K562 (cell line): Measurements from ENCODE around the gene HDAC1. TPM values are rescaled to one million over a fixed set of nuclear protein-coding genes. Genes with fewer than 3 reads are reported as not detected.

Experiments
- ATF2 ChIP-seq: sonication (generic); formaldehyde crosslinking; IDR thresholded peaks from 2 replicates; pipeline ENCODE4 v1.8.1; 2022; ENCODE audit warnings: missing genetic modification reagents
- CBX8 ChIP-seq: fragments of 200-600 bp; sonication (generic); IDR thresholded peaks from 2 replicates; pipeline ENCODE4 v1.6.1; 2012; ENCODE audit warnings: borderline replicate concordance, mixed run types, low read depth, mild to moderate bottlenecking, moderate library complexity, mixed read lengths, low read length, control low read depth, inconsistent platforms; ENCODE audit not compliant: poor library complexity, severe bottlenecking; ENCODE audit errors: extremely low read depth
- CXXC5 ChIP-seq: fragments of 250-450 bp; sonication (Bioruptor Pico); IDR thresholded peaks from 2 replicates; pipeline ENCODE4 v1.8.0; 2022; ENCODE audit warnings: inconsistent platforms, mild to moderate bottlenecking, moderate library complexity
- KAT7 ChIP-seq: sonication (generic); formaldehyde crosslinking; IDR thresholded peaks from 2 replicates; pipeline ENCODE4 v1.8.0; 2022; ENCODE audit warnings: missing genetic modification reagents, mild to moderate bottlenecking, borderline replicate concordance
- KDM1A ChIP-seq, 2 experiments: fragments of 450-650 bp; IDR thresholded peaks; 2 replicates each; pipeline ENCODE4 v1.6.1; 2016; ENCODE audit warnings: mild to moderate bottlenecking in 2 of 2
- KLF13 ChIP-seq: fragments of 450-650 bp; IDR thresholded peaks from 2 replicates; pipeline ENCODE4 v1.6.1; 2016; ENCODE audit warnings: missing genetic modification characterization, low read depth, mild to moderate bottlenecking, missing compliant biosample characterization, moderate library complexity, borderline replicate concordance
- MAX ChIP-seq: sonication (generic); formaldehyde crosslinking; IDR thresholded peaks from 2 replicates; pipeline ENCODE4 v1.9.0; 2022; ENCODE audit warnings: mild to moderate bottlenecking, missing genetic modification reagents
- PHF8 ChIP-seq: fragments of 200-600 bp; sonication (generic); IDR thresholded peaks from 2 replicates; pipeline ENCODE4 v1.6.1; 2012; ENCODE audit warnings: mixed run types, mild to moderate bottlenecking, inconsistent platforms, low read length, moderate library complexity, borderline replicate concordance
- SMAD1 ChIP-seq: fragments of 150-350 bp; IDR thresholded peaks from 2 replicates; pipeline ENCODE4 v1.6.1; 2014; ENCODE audit warnings: low read length, low read depth; ENCODE audit not compliant: partially characterized antibody
- TFE3 ChIP-seq: fragments of 450-650 bp; formaldehyde crosslinking; IDR thresholded peaks from 2 replicates; pipeline ENCODE4 v1.4.0; 2020; ENCODE audit warnings: mild to moderate bottlenecking, mixed read lengths
- ZNF217 ChIP-seq: sonication (generic); formaldehyde crosslinking; IDR thresholded peaks from 2 replicates; pipeline ENCODE4 v1.8.0; 2022; ENCODE audit warnings: mild to moderate bottlenecking, missing genetic modification reagents
- ZNF224 ChIP-seq: sonication (generic); formaldehyde crosslinking; IDR thresholded peaks from 2 replicates; pipeline ENCODE4 v1.8.0; 2022; ENCODE audit warnings: mild to moderate bottlenecking, missing genetic modification reagents
- ZNF324 ChIP-seq: fragments of 250-450 bp; sonication (Bioruptor Pico); IDR thresholded peaks from 2 replicates; pipeline ENCODE4 v1.4.0; 2020; ENCODE audit warnings: mild to moderate bottlenecking
- ZNF592 ChIP-seq: fragments of 450-650 bp; IDR thresholded peaks from 2 replicates; pipeline ENCODE4 v1.6.1; 2017; ENCODE audit warnings: antibody characterized with exemption, mild to moderate bottlenecking
- ZNF639 ChIP-seq, 2 experiments: fragments of 200-800 bp in 1 of 2; sonication (Bioruptor generic) in 1 of 2; sonication (generic) in 1 of 2; formaldehyde crosslinking in 1 of 2; IDR thresholded peaks in 1 of 2; conservative IDR thresholded peaks in 1 of 2; 2 replicates each; pipeline versions ENCODE4 v1.5.0 to v1.6.1; 2016 to 2020; ENCODE audit warnings: missing compliant biosample characterization in 1 of 2, missing genetic modification characterization in 1 of 2, missing genetic modification reagents in 1 of 2
- polyA plus RNA-seq, 8 experiments: library from polyadenylated mRNA; depleted of rRNA in 4 of 8; stranded (reverse) in 5 of 8; unstranded in 3 of 8; fragments of >200 nt; fragmentation: Nextera tagmentation in 2 of 8; fragmentation: Illumina TruSeq in 1 of 8; extraction: Ambion mirVana in 2 of 8; extraction: Trizol in 1 of 8; gene quantifications; 2 replicates each; pipeline versions ENCODE4 v1.2.1 to v1.2.3, GENCODE V29; 2011 to 2014; ENCODE audit warnings: inconsistent platforms in 1 of 8, missing spikeins in 1 of 8
- total RNA-seq, 7 experiments: library from RNA; depleted of rRNA in 6 of 7; stranded (reverse); fragments of >200 nt in 6 of 7; fragmentation: Illumina TruSeq in 2 of 7; extraction: Trizol in 2 of 7; gene quantifications; 2 replicates each; pipeline versions ENCODE4 v1.2.1 to v1.2.3, GENCODE V29; 2011 to 2021; ENCODE audit warnings: low replicate concordance in 1 of 7

Gene HDAC1
- total and polyA plus RNA-seq, 9 of the 15 experiments (the other 6 are each of a cell fraction or from before 2014, with no cell fraction given) = 169 to 384 (median 193) TPM

GRCh38 chr1:32291708-32292538 is at the start of gene HDAC1 (continued):
- TF ChIP-seq ZNF592 = peak; percentile 96
- peak; percentile 99 for TF ChIP-seq KAT7 (CRISPR knock-in tag)
- TF ChIP-seq ATF2 (CRISPR knock-in tag) = no peak; the same call in 1 of the 2 replicates
- TF ChIP-seq ZNF324 = 0 out of 2 replicates have a peak, but pooled peaks have one; percentile 10
- TF ChIP-seq KLF13 (tag) = no peak
- peak; percentile 71 to 92; a peak in 3 of 4 replicates for TF ChIP-seq KDM1A (IDR thresholded peaks at IDR 0.05)
- peak in 1 of 2 experiments; percentile 95; a peak in 2 of 4 replicates for TF ChIP-seq ZNF639 (CRISPR knock-in tag; conservative IDR thresholded peaks at IDR 0.05 in 1 of 2, IDR thresholded peaks at IDR 0.05 in 1 of 2)
- peak; percentile 90 for TF ChIP-seq CXXC5 (CRISPR knock-in tag)
- no peak for TF ChIP-seq TFE3 (CRISPR knock-in tag)
- no peak for TF ChIP-seq CBX8
- TF ChIP-seq MAX (CRISPR knock-in tag) = no peak
- TF ChIP-seq ZNF224 (CRISPR knock-in tag) = no peak
- TF ChIP-seq PHF8 = peak; percentile 83; the same call in 1 of the 2 replicates
- TF ChIP-seq SMAD1 = peak; percentile 8
- TF ChIP-seq ZNF217 = no peak
